ENCODE results near the gene CCDC78. TPM values are rescaled to one million over a fixed set of nuclear protein-coding genes. Genes with fewer than 3 reads are reported as not detected.

The CCDC78 gene
- total RNA-seq, 1 donor: 1.3 TPM

- no peak for TF ChIP-seq CTCF (IDR thresholded peaks at IDR 0.05; ENCODE audit: insufficient read depth, low read depth, low read length)
- no peak for DNase-seq (ENCODE audit: low read depth)
- peak overlapping the region; percentile 76 for H3K4me3 ChIP-seq (ENCODE audit: low read depth, low read length)
Observed at GRCh38 chr16:727291-727977, 1.2 kb upstream of the CCDC78 start.

GRCh38 chr16:726188-726437 lies 130 bp downstream of the CCDC78 start:
- no peak for DNase-seq (ENCODE audit: low read depth)
- H3K4me3 ChIP-seq (ENCODE audit: low read depth, low read length): no peak overlapping the region
- TF ChIP-seq CTCF (IDR thresholded peaks at IDR 0.05; ENCODE audit: insufficient read depth, low read depth, low read length): no peak

- TF ChIP-seq CTCF (IDR thresholded peaks at IDR 0.05; ENCODE audit: insufficient read depth, low read depth, low read length): no peak
- no peak for DNase-seq (ENCODE audit: low read depth)
- no peak overlapping the region for H3K4me3 ChIP-seq (ENCODE audit: low read depth, low read length)
Observed at GRCh38 chr16:725463-726187, 618 bp downstream of the CCDC78 start.

GRCh38 chr16:725041-725376 lies 1.2 kb downstream of the CCDC78 start:
- DNase-seq (ENCODE audit: low read depth): no peak
- no peak for TF ChIP-seq CTCF (IDR thresholded peaks at IDR 0.05; ENCODE audit: insufficient read depth, low read depth, low read length)

GRCh38 chr16:724188-725040 lies 1.8 kb downstream of the CCDC78 start:
- DNase-seq (ENCODE audit: low read depth): no peak
- no peak for TF ChIP-seq CTCF (IDR thresholded peaks at IDR 0.05; ENCODE audit: insufficient read depth, low read depth, low read length)
- H3K4me3 ChIP-seq (ENCODE audit: low read depth, low read length): no peak overlapping the region

More at GRCh38 chr16:725041-725376, 1.2 kb downstream of the CCDC78 start:
- H3K4me3 ChIP-seq (ENCODE audit: low read depth, low read length): no peak overlapping the region

- no peak for TF ChIP-seq CTCF (IDR thresholded peaks at IDR 0.05; ENCODE audit: insufficient read depth, low read depth, low read length)
- no peak for DNase-seq (ENCODE audit: low read depth)
- no peak overlapping the region for H3K4me3 ChIP-seq (ENCODE audit: low read depth, low read length)
Observed at GRCh38 chr16:723695-724094, 2.5 kb downstream of the CCDC78 start.
